Transverse colon (tissue), 4 donors: ENCODE data around the gene COA4.

Experiments
- CTCF ChIP-seq, 5 experiments: fragments of 200-600 bp in 3 of 5; fragments of 450-650 bp in 2 of 5; sonication (generic) in 3 of 5; IDR thresholded peaks; 1 replicate in 2 of 5; 2 replicates in 3 of 5; pipeline ENCODE4 v1.5.1; 2016 to 2017; ENCODE audit warnings: antibody characterized with exemption in 5 of 5, inconsistent platforms in 3 of 5, mild to moderate bottlenecking in 2 of 5, moderate library complexity in 1 of 5
- EP300 ChIP-seq: sonication (generic); formaldehyde crosslinking; IDR thresholded peaks from one replicate; pipeline ENCODE4 v1.6.1; 2017; ENCODE audit warnings: antibody characterized with exemption, low read depth
- POLR2A ChIP-seq: fragments of 450-650 bp; IDR thresholded peaks from one replicate; pipeline ENCODE4 v1.6.1; 2016; ENCODE audit warnings: antibody characterized with exemption, mild to moderate bottlenecking, moderate library complexity
- POLR2AphosphoS5 ChIP-seq, 3 donors: sonication (generic); formaldehyde crosslinking; IDR thresholded peaks; one replicate each; pipeline ENCODE4 v1.6.1; 2016; ENCODE audit warnings: antibody characterized with exemption in 3 of 3

- TF ChIP-seq POLR2A, result no peak
- TF ChIP-seq CTCF (IDR thresholded peaks at IDR 0.05), result no peak
- no peak for TF ChIP-seq POLR2AphosphoS5 (IDR thresholded peaks at IDR 0.05)
- TF ChIP-seq EP300, result no peak
Observed at GRCh38 chr11:73852049-73852448, 24.6 kb downstream of the COA4 start.
